Activated T-helper 17 cell treated with anti-CD3 and anti-CD28 coated beads, Interleukin-2, amount 50 U/mL, for 72 hours (primary cell): ENCODE data around the gene UBXN6. TPM values are rescaled to one million over a fixed set of nuclear protein-coding genes. Genes with fewer than 3 reads are reported as not detected.

Experiments used
- ATAC-seq: fragments of 150-1000 bp; cut with Tn5 transposase; replicated peaks from 2 replicates; pipeline ENCODE4 v1.10.0; 2021; ENCODE audit warnings: mild to moderate bottlenecking, moderate library complexity
- H3K27ac Mint-ChIP-seq: one replicate; pipeline ENCODE4 v1.8.0; 2022; ENCODE audit warnings: mixed read lengths
- H3K27me3 Mint-ChIP-seq: one replicate; pipeline ENCODE4 v1.8.0; 2022; ENCODE audit warnings: mixed read lengths
- H3K36me3 Mint-ChIP-seq: one replicate; pipeline ENCODE4 v1.8.0; 2022; ENCODE audit warnings: low read depth, mild to moderate bottlenecking, mixed read lengths
- H3K4me1 Mint-ChIP-seq: one replicate; pipeline ENCODE4 v1.8.0; 2022; ENCODE audit warnings: mixed read lengths
- H3K4me3 Mint-ChIP-seq: one replicate; pipeline ENCODE4 v1.8.0; 2022; ENCODE audit warnings: mild to moderate bottlenecking, mixed read lengths
- H3K9me3 Mint-ChIP-seq: one replicate; pipeline ENCODE4 v1.8.0; 2022; ENCODE audit warnings: mixed read lengths
- total RNA-seq, 2 donors: library from RNA; stranded (reverse); gene quantifications; one replicate each; pipeline ENCODE4 v1.2.3, GENCODE V29; 2022

The UBXN6 gene
- total RNA-seq, 2 donors from 2014 or later = 37.4 to 40.1 TPM

- ATAC-seq = no peak
- no peaks in the 10 kb centered on the region for H3K27me3 Mint-ChIP-seq
- H3K27ac Mint-ChIP-seq = no peak overlapping the region
- H3K36me3 Mint-ChIP-seq = peaks cover 87% of the 10 kb centered on the region
- no peak overlapping the region for H3K4me3 Mint-ChIP-seq
- no peaks in the 10 kb centered on the region for H3K9me3 Mint-ChIP-seq
- no peaks in the 10 kb centered on the region for H3K4me1 Mint-ChIP-seq
These were observed 29.1 kb downstream of the UBXN6 start for GRCh38 chr19:4428326-4428975.

DNA sequence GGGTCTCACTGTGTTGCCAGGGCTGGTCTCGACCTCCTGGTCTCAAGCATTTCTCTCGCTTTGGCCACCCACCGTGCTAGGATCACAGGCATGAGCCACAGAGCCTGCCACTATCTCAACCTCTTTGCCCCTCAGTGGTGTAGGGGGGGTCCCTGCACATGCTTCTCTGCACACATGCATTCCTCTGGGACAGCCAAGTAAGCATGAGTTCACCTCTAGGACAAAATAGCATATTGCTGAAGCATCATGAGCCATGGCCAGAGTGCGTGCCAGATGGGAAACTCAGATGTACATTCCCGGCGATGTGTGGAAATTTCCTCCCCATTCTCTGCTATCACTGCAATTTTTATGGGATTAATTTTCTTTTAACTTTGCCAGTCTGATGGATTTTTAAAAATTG lies 32.1 kb downstream of the UBXN6 start:
- Mint-ChIP-seq H3K9me3 (no peaks in the 10 kb centered on the region), H3K4me3 (no peak overlapping the region), H3K27me3 (no peaks in the 10 kb centered on the region), H3K27ac (no peak overlapping the region), H3K4me1 (no peaks in the 10 kb centered on the region), H3K36me3 (peaks cover 73% of the 10 kb centered on the region)
- no peak for ATAC-seq

DNA sequence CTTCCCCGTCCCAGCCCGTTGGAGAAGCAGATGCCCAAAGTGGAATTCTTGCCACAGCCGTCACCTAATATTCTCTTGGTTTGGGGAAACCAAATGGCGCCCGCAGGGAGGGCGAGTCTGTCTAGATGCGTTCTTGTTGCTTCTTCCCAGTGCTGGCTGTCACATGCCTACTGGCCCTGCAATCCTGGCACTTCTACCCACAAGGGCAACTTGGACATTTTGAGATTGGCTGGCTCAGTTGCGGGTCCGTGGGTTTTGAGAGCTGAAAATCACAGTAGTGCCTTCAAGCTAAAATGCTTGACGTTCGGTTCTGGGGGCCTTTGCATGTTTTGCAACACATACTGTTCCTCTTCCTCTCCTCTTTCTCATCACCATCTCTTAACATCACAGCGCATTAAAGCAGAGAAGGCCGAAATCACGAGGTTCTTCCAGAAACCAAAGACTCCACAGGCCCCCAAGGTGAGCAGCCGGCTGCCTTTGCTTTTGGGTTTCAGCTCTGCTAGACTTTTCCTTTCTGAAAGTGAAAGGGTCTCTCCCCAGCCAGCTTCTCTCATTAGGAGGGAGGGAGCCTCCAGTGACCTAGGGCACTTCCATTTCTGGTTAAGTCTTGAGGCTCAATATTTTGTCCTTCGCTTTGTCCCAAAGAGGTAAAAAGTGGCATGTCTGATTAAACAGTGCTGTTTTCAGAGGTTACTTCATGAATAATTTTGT lies 34.0 kb downstream of the UBXN6 start:
- H3K27ac Mint-ChIP-seq = no peak overlapping the region
- ATAC-seq = no peak
- H3K36me3 Mint-ChIP-seq = peaks cover 70% of the 10 kb centered on the region
- no peaks in the 10 kb centered on the region for H3K27me3 Mint-ChIP-seq
- H3K4me3 Mint-ChIP-seq = no peak overlapping the region
- no peaks in the 10 kb centered on the region for H3K4me1 Mint-ChIP-seq
- no peaks in the 10 kb centered on the region for H3K9me3 Mint-ChIP-seq

DNA sequence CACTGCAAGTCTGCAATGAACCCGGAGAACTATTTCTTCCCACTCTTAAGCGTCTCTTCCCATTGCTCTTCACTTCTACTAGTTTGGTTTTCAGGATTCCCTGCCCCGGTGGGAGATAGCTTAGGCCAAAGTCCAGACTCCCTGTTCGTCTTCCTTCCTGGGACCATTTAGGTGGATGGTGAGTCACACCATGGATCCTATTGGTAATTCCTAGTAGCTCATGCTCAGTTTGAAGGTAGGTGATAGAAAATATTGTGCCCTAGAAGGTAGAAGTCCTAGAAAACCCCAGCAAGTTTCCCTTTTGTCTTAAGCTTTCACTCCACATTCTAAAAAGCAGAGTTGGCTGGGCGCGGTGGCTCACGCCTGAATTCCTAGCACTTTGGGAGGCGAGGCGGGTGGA lies 41.3 kb downstream of the UBXN6 start:
- no peaks in the 10 kb centered on the region for H3K9me3 Mint-ChIP-seq
- no peak overlapping the region for H3K27ac Mint-ChIP-seq
- peaks cover 85% of the 10 kb centered on the region for H3K36me3 Mint-ChIP-seq
- no peak for ATAC-seq
- no peak overlapping the region for H3K4me3 Mint-ChIP-seq
- H3K4me1 Mint-ChIP-seq = no peaks in the 10 kb centered on the region
- H3K27me3 Mint-ChIP-seq = no peaks in the 10 kb centered on the region

GRCh38 chr19:4415352-4415751 lies 42.2 kb downstream of the UBXN6 start:
- Mint-ChIP-seq H3K27ac (no peak overlapping the region), H3K4me1 (no peaks in the 10 kb centered on the region), H3K4me3 (no peak overlapping the region), H3K9me3 (no peaks in the 10 kb centered on the region), H3K36me3 (peaks cover 93% of the 10 kb centered on the region), H3K27me3 (no peaks in the 10 kb centered on the region)
- ATAC-seq = no peak

GRCh38 chr19:4414800-4415321 lies 42.7 kb downstream of the UBXN6 start:
- Mint-ChIP-seq H3K36me3 (peaks cover 91% of the 10 kb centered on the region), H3K9me3 (no peaks in the 10 kb centered on the region), H3K27me3 (no peaks in the 10 kb centered on the region), H3K4me1 (no peaks in the 10 kb centered on the region), H3K4me3 (no peak overlapping the region), H3K27ac (no peak overlapping the region)
- ATAC-seq = no peak

- no peak overlapping the region for H3K27ac Mint-ChIP-seq
- peaks cover 91% of the 10 kb centered on the region for H3K36me3 Mint-ChIP-seq
- no peak overlapping the region for H3K4me3 Mint-ChIP-seq
- no peaks in the 10 kb centered on the region for H3K9me3 Mint-ChIP-seq
- no peaks in the 10 kb centered on the region for H3K4me1 Mint-ChIP-seq
- no peaks in the 10 kb centered on the region for H3K27me3 Mint-ChIP-seq
- no peak for ATAC-seq
These were observed 43.3 kb downstream of the UBXN6 start for GRCh38 chr19:4414144-4414799.

- H3K4me1 Mint-ChIP-seq = no peaks in the 10 kb centered on the region
- no peak overlapping the region for H3K4me3 Mint-ChIP-seq
- no peaks in the 10 kb centered on the region for H3K9me3 Mint-ChIP-seq
- ATAC-seq = no peak
- H3K36me3 Mint-ChIP-seq = peaks cover 93% of the 10 kb centered on the region
- no peak overlapping the region for H3K27ac Mint-ChIP-seq
- no peaks in the 10 kb centered on the region for H3K27me3 Mint-ChIP-seq
These were observed 44.0 kb downstream of the UBXN6 start for GRCh38 chr19:4413588-4413987.

GRCh38 chr19:4409123-4409933 lies 48.3 kb downstream of the UBXN6 start:
- H3K4me1 Mint-ChIP-seq = no peaks in the 10 kb centered on the region
- H3K36me3 Mint-ChIP-seq = peaks cover 96% of the 10 kb centered on the region
- no peak overlapping the region for H3K4me3 Mint-ChIP-seq
- ATAC-seq = no peak
- no peaks in the 10 kb centered on the region for H3K9me3 Mint-ChIP-seq
- H3K27ac Mint-ChIP-seq = no peak overlapping the region
- H3K27me3 Mint-ChIP-seq = no peaks in the 10 kb centered on the region

- Mint-ChIP-seq H3K9me3 (no peaks in the 10 kb centered on the region), H3K27ac (no peak overlapping the region), H3K4me1 (peaks cover 5% of the 10 kb centered on the region), H3K4me3 (no peak overlapping the region), H3K27me3 (no peaks in the 10 kb centered on the region), H3K36me3 (peaks cover 85% of the 10 kb centered on the region)
- no peak for ATAC-seq
These were observed 51.0 kb downstream of the UBXN6 start for GRCh38 chr19:4406626-4407025.

DNA sequence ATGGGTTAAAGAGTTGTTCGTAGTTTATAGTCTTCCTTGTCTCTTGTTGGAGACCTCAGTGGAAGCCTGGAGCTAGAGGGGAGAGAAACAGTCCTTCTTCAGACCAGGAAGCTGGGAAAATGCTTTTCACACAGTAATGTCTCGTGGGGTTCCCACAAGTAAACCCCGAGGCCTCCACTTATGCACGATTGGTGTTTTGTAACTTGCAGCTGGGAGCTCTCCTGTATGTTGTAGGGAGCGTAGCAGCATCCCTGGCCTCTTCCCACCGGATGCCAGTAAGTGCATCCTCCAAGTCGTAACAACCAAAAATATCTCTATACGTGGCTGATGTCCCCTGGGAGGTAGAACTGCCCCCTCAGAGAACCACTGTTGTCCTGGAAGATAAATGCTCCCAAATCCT lies 51.6 kb downstream of the UBXN6 start:
- no peaks in the 10 kb centered on the region for H3K27me3 Mint-ChIP-seq
- H3K27ac Mint-ChIP-seq = no peak overlapping the region
- peaks cover 11% of the 10 kb centered on the region for H3K4me1 Mint-ChIP-seq
- ATAC-seq = no peak
- no peaks in the 10 kb centered on the region for H3K9me3 Mint-ChIP-seq
- H3K4me3 Mint-ChIP-seq = no peak overlapping the region
- H3K36me3 Mint-ChIP-seq = peaks cover 78% of the 10 kb centered on the region

GRCh38 chr19:4403005-4403761 lies 54.4 kb downstream of the UBXN6 start:
- ATAC-seq = no peak
- Mint-ChIP-seq H3K4me3 (peak overlapping the region; percentile 95), H3K27me3 (no peaks in the 10 kb centered on the region), H3K36me3 (peaks cover 68% of the 10 kb centered on the region), H3K9me3 (no peaks in the 10 kb centered on the region), H3K4me1 (peaks cover 11% of the 10 kb centered on the region), H3K27ac (peak overlapping the region; percentile 91)

DNA sequence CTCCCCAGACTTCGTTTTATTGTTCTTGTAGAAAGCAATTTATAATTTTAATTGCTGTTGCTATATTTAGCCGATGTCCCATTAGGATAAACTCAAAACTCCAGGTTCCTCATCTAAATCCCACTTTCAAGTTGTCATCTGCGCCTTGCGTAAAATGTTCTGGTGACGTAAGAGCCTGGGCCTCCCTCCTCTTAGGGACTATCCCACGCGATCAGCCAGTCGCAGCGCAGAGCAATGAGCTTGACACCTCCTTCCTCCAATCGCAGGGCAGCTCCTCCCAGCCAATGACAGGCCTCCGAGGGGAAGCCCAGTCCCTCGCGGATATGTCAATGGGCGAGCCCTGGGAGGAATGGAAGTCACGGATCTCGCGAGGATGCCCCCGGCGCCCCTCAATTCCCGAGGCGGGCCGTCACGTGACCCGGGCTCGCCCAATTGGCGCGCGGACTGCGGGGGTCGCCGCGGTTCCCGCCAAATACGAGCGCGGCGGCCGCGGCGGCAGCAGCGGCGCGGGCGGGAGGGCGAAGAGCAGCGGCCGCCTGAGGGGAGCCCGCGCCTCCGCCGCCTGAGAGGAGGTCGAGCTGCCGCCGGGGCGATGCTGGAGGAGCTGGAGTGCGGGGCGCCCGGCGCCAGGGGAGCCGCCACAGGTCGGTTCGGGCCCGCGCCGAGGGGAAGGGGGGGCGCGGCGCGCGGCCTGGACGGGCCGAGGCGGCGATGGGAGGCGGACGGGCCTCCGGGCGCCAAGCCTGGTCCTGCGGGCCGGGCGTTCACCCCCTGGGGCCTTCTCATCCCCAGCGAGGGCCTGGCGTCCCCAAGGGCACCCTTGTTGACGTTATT lies 55.2 kb downstream of the UBXN6 start, which contains the start of gene CHAF1A:
Gene CHAF1A (plus strand): TSS at position 470 of the 834 bp plus-strand sequence. CDS start 123 bp downstream, at position 593.
- ATAC-seq = peak; percentile 94
- peaks cover 65% of the 10 kb centered on the region for H3K36me3 Mint-ChIP-seq
- peak within 1 kb of the TSS; percentile 92 for H3K27ac Mint-ChIP-seq
- peak within 1 kb of the TSS; percentile 95 for H3K4me3 Mint-ChIP-seq
- H3K27me3 Mint-ChIP-seq = no peaks in the 10 kb centered on the region
- H3K9me3 Mint-ChIP-seq = no peaks in the 10 kb centered on the region
- peaks cover 11% of the 10 kb centered on the region for H3K4me1 Mint-ChIP-seq
